Ishikawa (cell line): ENCODE results near the gene JPH3.

Source experiments
- CEBPB ChIP-seq: IDR thresholded peaks from 2 replicates; pipeline ENCODE4 v1.6.1; 2012
- CREB1 ChIP-seq: IDR thresholded peaks from 2 replicates; pipeline ENCODE4 v1.6.1; 2012; ENCODE audit warnings: low read depth
- EGR1 ChIP-seq: IDR thresholded peaks from 2 replicates; pipeline ENCODE4 v1.6.1; 2012
- EP300 ChIP-seq: IDR thresholded peaks from 2 replicates; pipeline ENCODE4 v1.6.1; 2012; ENCODE audit warnings: borderline replicate concordance
- FOXM1 ChIP-seq: IDR thresholded peaks from 2 replicates; pipeline ENCODE4 v1.6.1; 2012; ENCODE audit warnings: low read depth, borderline replicate concordance
- MAX ChIP-seq: IDR thresholded peaks from 2 replicates; pipeline ENCODE4 v1.6.1; 2012
- NFIC ChIP-seq: IDR thresholded peaks from 2 replicates; pipeline ENCODE4 v1.6.1; 2012
- RAD21 ChIP-seq: IDR thresholded peaks from 2 replicates; pipeline ENCODE4 v1.6.1; 2012; ENCODE audit warnings: low read depth
- REST ChIP-seq: IDR thresholded peaks from 2 replicates; pipeline ENCODE4 v1.6.1; 2012; ENCODE audit warnings: low read depth, mild to moderate bottlenecking
- TAF1 ChIP-seq: IDR thresholded peaks from 2 replicates; pipeline ENCODE4 v1.6.1; 2012; ENCODE audit warnings: low read depth, mild to moderate bottlenecking
- TCF12 ChIP-seq: IDR thresholded peaks from 2 replicates; pipeline ENCODE4 v1.6.1; 2012; ENCODE audit warnings: low read depth
- TEAD4 ChIP-seq: IDR thresholded peaks from 2 replicates; pipeline ENCODE4 v1.6.1; 2012
- USF1 ChIP-seq: IDR thresholded peaks from 2 replicates; pipeline ENCODE4 v1.6.1; 2012
- YY1 ChIP-seq: IDR thresholded peaks from 2 replicates; pipeline ENCODE4 v1.6.1; 2012; ENCODE audit warnings: low read depth
- ZBTB7A ChIP-seq: IDR thresholded peaks from 2 replicates; pipeline ENCODE4 v1.6.1; 2012; ENCODE audit warnings: low read depth

Gene JPH3

GRCh38 chr16:87602001-87602775, at the start of gene JPH3:
TSS of gene JPH3 (plus strand) at chr16:87602508. CDS start at chr16:87603147, 639 bp downstream.
- TF ChIP-seq FOXM1 = no peak
- peak; percentile 84; the same call in 1 of the 2 replicates for TF ChIP-seq ZBTB7A
- TF ChIP-seq CEBPB = no peak
- TF ChIP-seq TEAD4 = no peak
- TF ChIP-seq REST = no peak
- TF ChIP-seq MAX = 0 out of 2 replicates have a peak, but pooled peaks have one; percentile 25
- TF ChIP-seq RAD21 = no peak
- no peak for TF ChIP-seq TCF12
- peak; percentile 32; the same call in 1 of the 2 replicates for TF ChIP-seq EGR1
- no peak for TF ChIP-seq USF1
- no peak for TF ChIP-seq NFIC
- no peak for TF ChIP-seq CREB1
- TF ChIP-seq TAF1 = no peak
- no peak for TF ChIP-seq YY1
- TF ChIP-seq EP300 = no peak

GRCh38 chr16:87552772-87553573, 49.3 kb upstream of the JPH3 start:
- TF ChIP-seq USF1 = peak; percentile 68
- no peak for TF ChIP-seq FOXM1
- TF ChIP-seq TAF1 = no peak
- peak; percentile 77 for TF ChIP-seq MAX
- TF ChIP-seq TEAD4 = peak; percentile 47; the same call in 1 of the 2 replicates

GRCh38 chr16:87554754-87555427, 47.4 kb upstream of the JPH3 start:
- TF ChIP-seq REST = no peak
- no peak for TF ChIP-seq CREB1
- TF ChIP-seq YY1 = no peak
- TF ChIP-seq USF1 = no peak
- TF ChIP-seq NFIC = no peak
- no peak for TF ChIP-seq EP300
- TF ChIP-seq TEAD4 = no peak
- TF ChIP-seq RAD21 = no peak
- no peak for TF ChIP-seq TAF1
- TF ChIP-seq MAX = no peak

GRCh38 chr16:87555647-87556046, 46.7 kb upstream of the JPH3 start:
- no peak for TF ChIP-seq NFIC
- no peak for TF ChIP-seq EP300
- TF ChIP-seq FOXM1 = no peak
- no peak for TF ChIP-seq REST
- no peak for TF ChIP-seq MAX
- TF ChIP-seq CREB1 = no peak
- TF ChIP-seq ZBTB7A = no peak
- TF ChIP-seq RAD21 = no peak
- TF ChIP-seq YY1 = no peak
- no peak for TF ChIP-seq EGR1
- TF ChIP-seq TEAD4 = no peak
- no peak for TF ChIP-seq USF1
